ENCODE results near the gene FARS2. TPM values are rescaled to one million over a fixed set of nuclear protein-coding genes. Genes with fewer than 3 reads are reported as not detected.

Gene FARS2
- total and polyA plus RNA-seq, 9 of the 15 experiments (the other 6 are each of a cell fraction or from before 2014, with no cell fraction given): 16.5 to 62.2 (median 27.0) TPM

GRCh38 chr6:5781019-5781418 is 519.7 kb downstream of the FARS2 start:
- Histone ChIP-seq H3K36me3 (ENCODE audit: control insufficient read depth, insufficient read depth, low read length) (no peaks in the 10 kb centered on the region), H4K20me1 (replicated peaks; ENCODE audit: control insufficient read depth, insufficient read depth, low read length) (0 out of 2 replicates have a peak, but pooled peaks cover 4% of the 10 kb centered on the region), H3K79me2 (ENCODE audit: control insufficient read depth, insufficient read depth, low read length) (no peaks in the 10 kb centered on the region), H3K9me3 (replicated peaks; ENCODE audit: control insufficient read depth, insufficient read depth, low read depth, low read length) (no peaks in the 10 kb centered on the region), H3K4me1 (replicated peaks in 1 of 2; ENCODE audit: control insufficient read depth in 2 of 2, insufficient read depth in 2 of 2, low read length in 2 of 2) (no peaks in the 10 kb centered on the region), H3K27me3 (ENCODE audit: control insufficient read depth in 2 of 2, insufficient read depth in 2 of 2, low read length in 2 of 2) (peaks cover 36 to 63% of the 10 kb centered on the region in 2 experiments; a peak in 4 of 5 replicates), H3K4me2 (ENCODE audit: insufficient read depth, low read length) (no peak overlapping the region), H3K9ac (ENCODE audit: insufficient read depth in 1 of 2, low read depth in 2 of 2, low read length in 2 of 2) (no peak overlapping the region), H2AFZ (ENCODE audit: low read depth, low read length) (no peak overlapping the region), H3K9me1 (ENCODE audit: control insufficient read depth, insufficient read depth, low read length) (no peaks in the 10 kb centered on the region), H3K27ac (ENCODE audit: extremely low read depth, low read depth, low read length) (no peak overlapping the region), H3K4me3 (no peak overlapping the region)
- ATAC-seq (no peak), FAIRE-seq (no peak), DNase-seq (ENCODE audit: extremely low read depth in 1 of 4, low spot score in 3 of 4) (no peak)
- intact Hi-C loops (cut with micrococcal nuclease): no loop called here
- POLR2A ChIA-PET: interaction anchor here (0.9 to 1.2 kb wide), 2 partner anchors 10 to 15 kb away, joined by 3 read pairs; no protein-coding TSS in a partner anchor
- BruUV-seq (replicated peaks): no TSS peak
- in situ Hi-C loops (cut with MboI): no loop called here
- WGBS (ENCODE audit: insufficient coverage, low coverage, missing lambda C conversion rate): 3% methylated on average over 6 of the region's 6 CpGs
- TF ChIP-seq SREBF1 (IDR thresholded peaks at IDR 0.05; ENCODE audit: borderline replicate concordance, low read depth, low read length): no peak
- TF ChIP-seq, protein P1, sequence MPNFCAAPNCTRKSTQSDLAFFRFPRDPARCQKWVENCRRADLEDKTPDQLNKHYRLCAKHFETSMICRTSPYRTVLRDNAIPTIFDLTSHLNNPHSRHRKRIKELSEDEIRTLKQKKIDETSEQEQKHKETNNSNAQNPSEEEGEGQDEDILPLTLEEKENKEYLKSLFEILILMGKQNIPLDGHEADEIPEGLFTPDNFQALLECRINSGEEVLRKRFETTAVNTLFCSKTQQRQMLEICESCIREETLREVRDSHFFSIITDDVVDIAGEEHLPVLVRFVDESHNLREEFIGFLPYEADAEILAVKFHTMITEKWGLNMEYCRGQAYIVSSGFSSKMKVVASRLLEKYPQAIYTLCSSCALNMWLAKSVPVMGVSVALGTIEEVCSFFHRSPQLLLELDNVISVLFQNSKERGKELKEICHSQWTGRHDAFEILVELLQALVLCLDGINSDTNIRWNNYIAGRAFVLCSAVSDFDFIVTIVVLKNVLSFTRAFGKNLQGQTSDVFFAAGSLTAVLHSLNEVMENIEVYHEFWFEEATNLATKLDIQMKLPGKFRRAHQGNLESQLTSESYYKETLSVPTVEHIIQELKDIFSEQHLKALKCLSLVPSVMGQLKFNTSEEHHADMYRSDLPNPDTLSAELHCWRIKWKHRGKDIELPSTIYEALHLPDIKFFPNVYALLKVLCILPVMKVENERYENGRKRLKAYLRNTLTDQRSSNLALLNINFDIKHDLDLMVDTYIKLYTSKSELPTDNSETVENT (CRISPR knock-in tag; IDR thresholded peaks at IDR 0.05): no peak
- TF ChIP-seq CGGBP1 (CRISPR knock-in tag; IDR thresholded peaks at IDR 0.05): no peak
- no peak for TF ChIP-seq KDM4B (IDR thresholded peaks at IDR 0.05; ENCODE audit: borderline replicate concordance in 2 of 2, low read depth in 1 of 2)
- no peak for TF ChIP-seq ARID2 (IDR thresholded peaks at IDR 0.05)
- no peak for TF ChIP-seq ZNF277 (CRISPR knock-in tag; IDR thresholded peaks at IDR 0.05; ENCODE audit: borderline replicate concordance)
- TF ChIP-seq COPS2 (conservative IDR thresholded peaks at IDR 0.05): no peak
- no peak for TF ChIP-seq ZBED1 (IDR thresholded peaks at IDR 0.05)
- no peak for TF ChIP-seq CBFB (CRISPR knock-in tag; IDR thresholded peaks at IDR 0.05)
- no peak for TF ChIP-seq TCF15 (CRISPR knock-in tag; IDR thresholded peaks at IDR 0.05)
- TF ChIP-seq DLX4 (CRISPR knock-in tag; IDR thresholded peaks at IDR 0.05): no peak
- CTCF ChIA-PET (ENCODE audit: low intra/inter-chr PET ratio): interaction anchor here (0.6 kb wide), 1 partner anchor 1606 kb away, joined by 3 read pairs; no protein-coding TSS in a partner anchor
